ENCODE data around the gene SCAMP1.

DNA sequence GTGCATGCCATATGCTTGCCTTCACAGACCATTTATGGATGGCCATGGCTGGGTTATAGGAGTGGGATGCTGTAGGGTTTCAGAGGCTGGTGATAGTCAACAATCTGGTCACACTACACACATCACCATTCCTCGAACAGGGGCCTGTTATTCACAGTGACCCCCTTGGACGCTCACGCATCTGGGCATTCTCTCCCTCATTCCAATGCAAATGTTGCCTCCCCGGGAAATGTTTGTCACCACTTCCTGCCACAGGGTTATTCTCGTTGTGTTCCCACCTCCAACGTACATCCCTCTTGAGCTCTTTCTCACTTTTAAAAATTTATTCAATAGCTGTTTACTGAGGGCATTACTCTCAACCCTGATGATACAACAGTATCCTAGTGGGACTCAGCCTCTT is 135.4 kb downstream of the SCAMP1 start:
- TF ChIP-seq, protein P1, sequence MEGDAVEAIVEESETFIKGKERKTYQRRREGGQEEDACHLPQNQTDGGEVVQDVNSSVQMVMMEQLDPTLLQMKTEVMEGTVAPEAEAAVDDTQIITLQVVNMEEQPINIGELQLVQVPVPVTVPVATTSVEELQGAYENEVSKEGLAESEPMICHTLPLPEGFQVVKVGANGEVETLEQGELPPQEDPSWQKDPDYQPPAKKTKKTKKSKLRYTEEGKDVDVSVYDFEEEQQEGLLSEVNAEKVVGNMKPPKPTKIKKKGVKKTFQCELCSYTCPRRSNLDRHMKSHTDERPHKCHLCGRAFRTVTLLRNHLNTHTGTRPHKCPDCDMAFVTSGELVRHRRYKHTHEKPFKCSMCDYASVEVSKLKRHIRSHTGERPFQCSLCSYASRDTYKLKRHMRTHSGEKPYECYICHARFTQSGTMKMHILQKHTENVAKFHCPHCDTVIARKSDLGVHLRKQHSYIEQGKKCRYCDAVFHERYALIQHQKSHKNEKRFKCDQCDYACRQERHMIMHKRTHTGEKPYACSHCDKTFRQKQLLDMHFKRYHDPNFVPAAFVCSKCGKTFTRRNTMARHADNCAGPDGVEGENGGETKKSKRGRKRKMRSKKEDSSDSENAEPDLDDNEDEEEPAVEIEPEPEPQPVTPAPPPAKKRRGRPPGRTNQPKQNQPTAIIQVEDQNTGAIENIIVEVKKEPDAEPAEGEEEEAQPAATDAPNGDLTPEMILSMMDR (IDR thresholded peaks at IDR 0.05; ENCODE audit: insufficient read depth, low read length), result no peak
- no peak for TF ChIP-seq GABPA (IDR thresholded peaks at IDR 0.05; ENCODE audit: low read depth)
- TF ChIP-seq POLR2AphosphoS5 (IDR thresholded peaks at IDR 0.05; ENCODE audit: low read depth), result no peak
